ENCODE measurements around the gene GPR55.

Gene GPR55

DNA sequence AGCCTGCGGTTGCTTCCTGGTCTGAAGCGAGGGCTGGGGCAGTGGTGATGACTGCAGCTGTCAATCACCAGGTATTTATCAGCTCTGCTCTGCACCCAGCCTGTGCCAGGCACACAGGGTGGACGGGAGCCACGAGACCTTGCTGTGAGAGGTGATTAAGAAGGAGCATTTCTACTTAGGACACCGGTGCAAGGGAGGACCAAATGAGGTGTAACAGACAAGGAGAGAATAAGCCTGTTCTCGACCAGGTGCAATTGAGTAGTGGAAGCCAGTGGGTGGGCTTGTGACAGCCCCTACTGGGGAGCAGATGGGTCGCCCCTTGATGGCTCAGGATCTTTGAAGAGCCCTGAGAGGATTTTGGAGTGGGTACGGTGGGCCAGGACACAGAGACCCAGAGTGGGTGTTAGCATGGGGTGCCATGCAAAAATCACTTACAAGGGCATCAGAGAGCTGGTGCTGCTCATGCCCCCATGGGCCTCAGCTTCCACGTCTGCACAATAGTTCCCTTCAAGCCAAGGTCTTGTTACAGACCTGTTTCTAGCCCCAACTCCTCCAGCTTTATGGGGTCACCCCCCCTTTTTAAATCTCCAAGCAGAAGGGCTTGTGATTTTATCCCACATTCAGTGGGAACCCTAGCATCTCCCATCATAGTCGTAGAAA lies 24.6 kb downstream of the GPR55 start:
- no peak for DNase-seq

DNA sequence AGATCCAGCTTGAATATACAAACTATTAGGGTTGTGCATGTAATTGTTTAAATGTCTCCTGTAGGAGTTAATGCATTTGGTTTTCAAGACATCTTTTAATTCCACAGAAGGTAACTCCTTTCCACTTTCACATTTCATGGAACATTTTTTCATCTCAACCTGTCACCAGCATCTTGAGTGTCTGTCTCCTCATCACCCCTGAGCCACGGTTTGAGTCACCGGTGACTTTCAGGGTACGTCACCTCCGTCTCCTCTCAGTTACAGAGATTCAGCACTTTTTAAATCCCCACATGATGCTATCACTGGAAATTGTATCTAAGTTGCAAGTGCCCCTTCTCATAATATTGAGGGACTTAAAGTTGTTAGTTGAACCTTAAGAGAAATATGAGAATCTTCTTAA lies 25.3 kb downstream of the GPR55 start:
- DNase-seq = no peak

DNA sequence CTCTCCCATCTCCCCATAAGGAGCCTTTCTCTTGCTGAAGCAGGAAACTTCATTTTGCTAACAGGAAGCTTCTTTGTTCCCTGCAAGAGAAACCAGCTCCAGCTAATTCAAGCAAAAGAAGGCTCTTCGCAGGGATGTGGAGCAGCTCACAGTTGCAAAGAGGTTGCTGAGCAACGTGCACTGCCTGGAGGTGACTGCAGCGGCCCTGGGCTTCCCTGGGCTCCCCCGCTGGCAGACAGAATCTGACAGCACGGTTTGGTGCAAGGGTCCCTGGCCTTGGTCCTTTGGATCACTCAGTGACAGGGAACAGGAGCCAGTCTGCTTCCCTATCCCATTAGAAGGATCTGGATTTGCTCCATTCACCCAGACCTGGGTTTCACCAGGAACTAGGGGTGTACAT lies 25.8 kb downstream of the GPR55 start:
- no peak for DNase-seq

DNA sequence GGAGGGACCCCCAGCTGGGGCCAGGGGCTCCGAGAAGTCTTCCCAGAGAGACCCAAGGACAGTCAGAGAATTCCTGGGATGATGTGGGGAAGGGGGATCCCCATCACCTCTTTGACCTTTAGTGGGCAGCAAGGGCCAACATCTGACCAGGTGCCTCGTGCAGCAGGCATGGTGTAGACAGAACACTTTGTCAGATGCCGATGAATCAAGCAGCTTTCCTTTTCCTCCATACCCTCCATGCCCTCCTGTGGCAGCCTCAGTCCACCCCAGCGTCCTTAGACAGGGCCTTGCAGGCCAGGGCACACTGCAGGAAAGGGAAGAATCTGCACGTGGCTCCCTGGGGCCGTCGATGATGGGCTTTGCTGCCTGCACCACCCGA lies 26.3 kb downstream of the GPR55 start:
- no peak for DNase-seq

DNA sequence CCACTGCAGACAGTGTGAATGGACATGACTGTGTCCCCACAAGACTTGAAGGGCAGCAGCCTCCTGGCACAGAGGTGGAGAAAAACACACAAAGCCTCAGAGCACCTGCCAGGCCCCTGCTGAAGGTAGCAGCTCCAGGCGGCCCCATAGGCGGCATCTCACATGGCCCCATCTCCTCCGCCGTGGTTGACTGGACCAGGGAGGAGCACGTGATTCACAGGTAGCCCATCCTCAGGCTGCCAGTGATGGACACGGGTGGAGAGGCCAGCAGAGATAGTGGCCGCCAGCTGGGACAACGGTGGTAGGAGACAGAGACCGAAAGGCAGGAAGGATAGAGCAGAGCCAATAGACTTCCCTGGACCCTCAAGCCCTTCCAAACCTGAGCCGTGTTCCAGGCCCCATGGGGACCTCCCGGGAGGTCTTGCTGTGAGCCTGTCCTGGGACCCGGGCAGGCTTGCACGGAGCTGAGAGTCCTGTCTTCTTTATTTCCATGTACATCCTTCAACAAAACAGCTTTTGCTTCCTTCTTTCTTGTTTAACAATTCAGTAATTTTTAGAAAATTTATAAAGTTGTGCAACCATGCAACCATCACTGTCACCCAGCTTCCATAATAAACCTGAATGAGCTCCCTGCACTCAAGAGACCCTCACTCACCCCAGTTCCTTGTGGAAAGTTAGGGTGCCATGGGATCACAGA lies 26.9 kb downstream of the GPR55 start:
- no peak for DNase-seq

DNA sequence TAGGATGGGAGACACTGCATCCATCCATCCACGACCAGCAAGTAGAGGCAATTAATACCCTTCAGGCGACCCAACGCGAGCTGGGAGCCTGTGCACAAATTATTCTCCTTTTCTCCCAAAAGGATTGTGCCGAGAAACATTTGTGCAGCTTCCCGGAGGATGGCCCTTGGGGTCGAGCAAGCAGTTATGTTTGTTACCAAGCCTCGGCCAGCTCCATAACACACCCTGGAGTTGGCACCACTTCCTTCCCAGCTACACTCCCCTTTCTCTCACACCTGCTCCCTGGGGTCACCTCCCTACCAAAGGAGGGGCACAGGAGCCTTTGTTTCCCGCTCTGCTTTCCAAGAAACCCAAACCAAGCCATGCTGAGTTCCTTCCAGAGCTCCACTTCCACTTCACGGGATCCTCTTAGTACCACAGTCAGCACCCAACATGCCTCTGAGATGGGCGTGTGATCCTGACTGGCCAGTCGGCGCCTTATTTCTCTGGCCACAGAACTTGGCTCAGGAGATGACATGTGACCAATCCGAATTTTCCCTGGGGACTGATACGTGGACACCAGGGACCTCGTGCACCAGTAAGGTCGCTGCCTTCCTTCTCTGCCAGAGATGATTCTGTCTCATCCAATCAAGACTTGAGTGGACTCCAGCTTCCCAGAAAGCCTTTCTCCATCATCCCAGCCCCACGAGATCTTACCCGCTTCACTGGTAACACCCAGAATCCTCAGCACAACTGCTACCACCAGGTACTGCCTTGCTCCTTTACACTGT lies 28.5 kb downstream of the GPR55 start:
- DNase-seq = no peak

DNA sequence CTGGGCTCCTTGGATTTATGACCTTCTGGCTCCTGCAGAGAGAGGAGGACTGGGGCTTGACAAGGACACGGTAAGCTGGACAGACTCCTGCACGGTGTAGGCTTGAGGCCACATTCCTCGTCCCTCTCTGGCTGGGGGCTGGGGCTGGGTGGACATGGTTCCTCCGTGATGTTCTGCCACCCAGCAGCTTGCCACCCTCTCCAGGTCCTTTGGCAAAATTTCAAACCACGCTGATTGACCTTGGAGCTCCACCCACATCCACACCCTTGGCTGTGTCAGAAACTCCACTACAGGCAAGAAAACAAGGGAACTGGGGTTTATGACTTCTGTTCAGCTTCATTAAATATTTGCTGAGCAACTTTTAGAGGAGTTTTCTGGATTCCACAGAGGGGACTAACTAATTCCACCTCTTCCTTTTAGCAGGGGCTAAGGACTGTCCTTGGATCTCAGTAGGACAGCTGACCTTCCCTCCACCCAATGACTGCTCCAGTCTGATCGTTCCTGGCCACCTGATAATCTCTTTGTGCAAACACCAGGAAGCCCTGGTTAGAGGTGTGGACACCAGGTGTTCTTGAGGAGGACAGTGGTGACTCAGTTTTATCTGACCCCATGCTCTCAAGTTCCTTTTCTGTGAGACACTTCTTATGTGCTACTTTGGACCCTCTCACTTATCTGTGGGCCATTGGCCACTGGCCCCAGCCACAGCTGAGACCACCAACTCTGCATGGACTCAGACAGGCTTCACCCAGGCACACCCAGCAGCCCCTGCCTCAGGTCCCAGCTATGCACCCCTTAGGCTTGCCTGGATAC lies 29.3 kb downstream of the GPR55 start:
- no peak for DNase-seq

DNA sequence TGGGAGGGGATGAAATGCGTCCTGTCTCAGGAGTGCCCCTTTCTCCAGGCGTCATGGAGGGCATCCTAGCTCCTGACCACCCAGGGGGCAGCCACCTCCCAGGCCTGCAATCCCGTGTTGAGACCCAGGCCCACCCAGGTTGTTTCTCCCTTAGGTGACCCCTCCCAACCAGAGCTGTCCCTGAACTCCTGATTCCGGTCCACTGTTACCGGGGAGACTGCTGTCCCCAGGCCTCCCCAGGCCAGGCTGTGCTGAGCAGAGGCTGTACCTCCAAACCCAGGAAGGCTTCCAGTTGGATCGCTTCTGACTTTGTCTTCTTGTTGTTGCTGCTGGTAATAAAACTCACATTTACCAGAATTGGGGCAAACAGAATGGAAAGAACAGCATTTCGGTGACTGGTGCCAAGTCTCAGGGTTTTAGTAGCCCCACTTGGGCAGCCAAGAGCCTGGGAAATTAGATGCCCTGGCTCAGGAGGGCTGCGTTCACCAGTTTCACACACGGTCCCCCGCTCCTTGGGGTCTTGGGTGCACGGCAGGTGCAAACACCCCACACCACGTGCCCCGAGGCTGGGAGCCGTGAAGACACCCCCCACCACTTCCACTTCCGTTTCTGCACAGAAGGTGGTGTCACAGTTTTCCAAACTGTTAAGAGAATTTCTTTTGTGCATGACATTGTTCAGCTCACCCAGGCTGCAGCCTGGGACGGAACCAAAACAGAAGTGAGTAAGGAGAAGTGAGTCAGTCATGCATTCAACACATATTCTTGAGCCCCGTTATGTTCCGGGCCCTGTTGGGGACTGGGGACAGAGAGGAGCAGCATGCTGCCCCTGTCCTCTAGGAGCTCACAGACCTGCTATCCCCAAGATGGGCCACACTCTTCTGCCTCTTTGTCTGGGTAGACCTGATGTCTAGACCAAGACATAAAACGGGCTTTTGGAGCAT lies 30.9 kb downstream of the GPR55 start:
- no peak for DNase-seq

DNA sequence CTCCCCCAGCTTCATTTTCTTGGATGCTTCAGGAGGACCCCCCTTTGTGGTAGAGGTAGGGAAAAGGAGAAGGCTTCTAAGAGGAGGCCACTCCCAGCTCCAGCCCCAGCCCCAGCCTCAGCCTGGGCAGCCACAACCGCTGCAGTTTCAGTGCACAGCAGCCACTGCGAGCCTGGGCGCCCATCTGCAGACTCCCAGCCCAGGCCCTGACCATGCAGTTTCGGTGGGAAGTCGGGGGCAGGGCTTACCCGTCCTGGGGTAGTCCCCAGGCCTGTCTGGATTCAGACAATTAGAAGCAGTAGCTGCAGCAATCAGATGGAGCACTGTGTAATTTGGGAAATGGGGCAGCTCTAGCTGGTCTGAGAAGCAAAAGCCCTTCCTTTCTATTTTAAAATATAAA lies 31.7 kb downstream of the GPR55 start:
- no peak for DNase-seq

DNA sequence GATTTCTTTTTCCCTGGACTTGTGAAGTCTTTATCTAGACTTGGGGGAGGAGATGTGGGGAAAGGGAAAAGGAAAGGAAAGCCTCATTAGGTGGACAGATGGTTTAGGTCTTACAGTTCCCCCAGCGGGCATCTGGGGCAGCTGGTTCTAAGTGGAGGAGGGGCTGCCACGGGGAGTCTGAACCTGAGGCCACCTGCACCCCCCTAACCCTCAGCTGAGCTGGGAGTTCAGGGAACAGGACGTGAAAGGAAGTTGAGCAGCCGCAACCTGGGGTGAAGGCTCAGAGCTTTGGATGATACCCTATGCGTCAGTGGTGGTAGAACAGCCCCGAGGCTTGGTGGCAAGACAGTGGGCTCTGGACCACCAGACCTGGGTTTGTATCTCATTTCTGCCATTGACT lies 33.5 kb downstream of the GPR55 start:
- no peak for DNase-seq

DNA sequence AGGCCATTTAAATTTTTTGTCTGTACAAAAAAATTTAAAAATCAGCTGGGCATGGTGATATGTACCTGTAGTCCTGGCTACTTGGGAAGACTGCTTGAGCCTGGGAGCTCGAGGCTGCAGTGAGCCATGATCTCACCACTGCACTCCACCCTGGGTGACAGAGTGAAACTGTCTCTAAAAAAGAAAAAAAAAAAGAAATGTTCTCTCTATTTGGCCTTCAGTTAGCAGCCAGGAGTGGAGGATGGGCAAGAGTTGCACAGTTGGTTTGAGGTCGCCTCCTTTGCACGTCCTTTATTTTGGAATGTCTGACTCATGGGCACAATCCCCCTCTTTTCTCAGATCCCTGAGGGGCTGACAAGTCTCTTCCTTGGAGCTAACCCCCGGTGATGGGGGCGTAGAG lies 34.0 kb downstream of the GPR55 start:
- peak; percentile 41 for DNase-seq

DNA sequence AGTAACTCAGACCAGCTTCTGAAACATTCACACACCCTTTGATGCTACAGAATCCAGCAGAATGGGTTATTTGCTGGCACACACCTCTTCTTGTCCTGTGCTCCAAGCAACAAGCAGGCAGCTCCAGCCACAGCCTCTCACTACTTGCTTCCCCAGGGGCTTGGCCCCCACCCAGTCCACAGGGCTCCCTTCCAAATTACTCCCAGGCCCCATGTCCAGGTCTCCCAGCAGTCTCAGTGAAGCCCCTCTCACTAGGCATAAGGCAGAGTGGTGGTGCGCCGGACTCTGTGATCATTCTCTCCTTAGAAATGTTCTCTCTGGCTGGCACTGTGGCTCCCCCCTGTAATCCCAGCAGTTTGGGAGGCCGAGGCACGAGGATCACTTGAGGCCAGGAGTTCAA lies 34.4 kb downstream of the GPR55 start:
- no peak for DNase-seq

DNA sequence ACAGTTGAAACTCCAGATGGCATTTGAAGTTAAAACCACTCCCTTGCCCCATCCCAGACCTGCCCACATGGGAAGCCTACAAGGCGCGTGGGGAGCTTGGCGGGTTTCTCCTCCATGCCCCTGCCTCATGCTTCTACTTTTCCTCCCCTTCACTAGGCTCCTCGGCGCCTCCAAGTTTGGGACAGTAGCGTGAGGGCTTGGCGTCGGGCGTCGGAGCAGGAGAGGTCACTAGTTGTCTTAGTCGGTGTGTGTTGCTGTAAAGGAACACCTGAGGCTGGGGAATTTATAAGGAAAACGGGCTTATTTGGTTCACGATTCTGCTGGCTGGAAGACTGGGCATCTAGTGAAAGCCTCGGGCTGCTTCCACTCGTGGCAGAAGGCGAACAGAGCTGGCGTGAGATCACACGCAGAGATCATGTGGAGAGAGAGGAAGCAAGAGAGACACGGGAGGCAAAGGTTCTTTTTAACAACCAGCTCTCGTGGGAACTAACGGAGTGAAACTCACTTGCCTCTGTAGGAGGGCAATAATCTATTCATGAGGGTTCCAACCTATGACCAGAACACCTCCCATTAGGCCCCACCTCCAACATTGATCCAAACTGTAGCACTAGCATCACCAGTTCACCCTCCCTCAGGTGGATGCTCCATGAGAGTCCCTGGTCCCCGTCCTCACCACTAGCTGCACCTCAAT lies 35.0 kb downstream of the GPR55 start:
- DNase-seq = no peak

DNA sequence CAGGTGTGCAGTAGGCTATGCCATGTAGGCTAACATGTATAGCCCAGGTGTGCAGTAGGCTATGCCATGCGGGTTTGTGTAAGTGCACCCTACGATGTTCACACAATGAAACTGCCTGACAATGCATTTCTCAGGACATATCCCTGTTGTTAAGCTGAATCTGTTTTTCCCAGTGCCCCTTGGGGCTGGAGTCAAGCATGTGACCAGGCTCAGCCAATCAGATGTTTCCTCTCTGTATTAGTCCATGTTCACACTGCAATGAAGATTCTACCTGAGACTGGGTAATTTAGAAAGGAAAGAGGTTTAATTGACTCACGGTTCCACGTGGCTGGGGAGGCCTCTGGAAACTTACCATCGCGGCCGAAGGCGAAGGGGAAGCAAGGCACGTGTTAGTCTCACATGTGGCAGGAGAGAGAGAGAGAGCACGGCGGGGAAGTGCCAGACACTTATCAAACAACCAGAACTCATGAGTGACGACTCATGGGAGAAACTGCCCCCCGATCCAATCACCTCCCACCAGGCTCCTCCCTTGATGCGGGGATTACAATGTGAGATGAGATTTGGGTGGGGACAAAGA lies 36.1 kb downstream of the GPR55 start:
- no peak for DNase-seq

DNA sequence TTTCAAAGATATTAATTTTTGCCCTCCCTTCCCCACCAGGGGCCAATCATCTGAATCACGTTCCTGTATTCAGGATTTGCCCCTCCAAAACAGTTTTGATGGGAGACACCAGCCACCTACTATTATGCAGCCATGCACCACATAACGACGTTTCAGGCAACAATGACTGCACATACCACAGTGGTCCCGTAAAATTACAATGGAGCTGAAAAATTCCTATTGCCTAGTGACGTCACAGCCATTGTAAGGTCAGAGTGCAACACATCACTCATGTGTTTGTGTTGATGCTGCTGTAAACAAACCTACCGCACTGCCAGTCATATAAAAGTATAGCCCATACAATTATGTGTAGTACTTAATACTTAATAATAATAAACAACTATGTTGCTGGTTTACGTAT lies 37.7 kb downstream of the GPR55 start:
- no peak for DNase-seq

DNA sequence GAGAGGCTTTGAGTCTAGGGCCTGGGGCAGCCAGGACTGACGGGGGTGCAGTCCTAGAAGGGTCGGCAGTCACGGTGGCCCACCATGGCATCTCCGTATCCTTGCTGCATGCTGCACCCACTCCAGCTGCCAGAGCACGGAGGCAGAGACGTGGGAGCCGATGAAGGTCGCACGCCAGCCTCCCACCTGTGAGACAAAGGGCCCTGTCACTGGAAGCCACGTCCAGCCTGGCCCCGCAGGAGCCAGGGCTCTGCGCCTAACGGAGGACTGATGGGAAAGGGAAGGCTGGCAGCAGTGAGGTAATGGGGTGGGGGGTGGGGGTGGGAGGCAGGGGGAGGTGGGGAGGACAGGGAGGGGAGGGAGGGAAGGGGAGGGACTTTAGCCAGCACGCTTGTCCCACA lies 38.4 kb downstream of the GPR55 start:
- no peak for DNase-seq

DNA sequence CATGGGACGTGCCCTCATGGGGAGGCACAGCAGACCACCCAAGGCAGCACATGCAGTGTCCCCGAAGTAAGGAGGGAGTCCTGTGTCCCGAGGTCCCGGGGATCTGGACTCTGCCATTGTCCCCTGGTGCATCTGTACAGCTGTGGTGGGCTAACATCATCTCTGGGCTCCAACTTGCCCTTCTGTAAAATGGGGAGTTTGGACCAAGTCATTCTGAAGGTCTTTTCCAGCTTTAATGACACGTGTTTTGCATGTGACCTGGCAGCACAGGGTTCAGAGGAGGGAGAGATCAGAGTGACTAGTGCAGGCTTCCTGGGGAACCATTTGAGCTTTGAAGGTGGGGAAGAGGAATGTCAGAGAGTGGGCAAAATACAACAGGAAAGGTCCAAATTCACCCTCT lies 38.8 kb downstream of the GPR55 start:
- DNase-seq = no peak

DNA sequence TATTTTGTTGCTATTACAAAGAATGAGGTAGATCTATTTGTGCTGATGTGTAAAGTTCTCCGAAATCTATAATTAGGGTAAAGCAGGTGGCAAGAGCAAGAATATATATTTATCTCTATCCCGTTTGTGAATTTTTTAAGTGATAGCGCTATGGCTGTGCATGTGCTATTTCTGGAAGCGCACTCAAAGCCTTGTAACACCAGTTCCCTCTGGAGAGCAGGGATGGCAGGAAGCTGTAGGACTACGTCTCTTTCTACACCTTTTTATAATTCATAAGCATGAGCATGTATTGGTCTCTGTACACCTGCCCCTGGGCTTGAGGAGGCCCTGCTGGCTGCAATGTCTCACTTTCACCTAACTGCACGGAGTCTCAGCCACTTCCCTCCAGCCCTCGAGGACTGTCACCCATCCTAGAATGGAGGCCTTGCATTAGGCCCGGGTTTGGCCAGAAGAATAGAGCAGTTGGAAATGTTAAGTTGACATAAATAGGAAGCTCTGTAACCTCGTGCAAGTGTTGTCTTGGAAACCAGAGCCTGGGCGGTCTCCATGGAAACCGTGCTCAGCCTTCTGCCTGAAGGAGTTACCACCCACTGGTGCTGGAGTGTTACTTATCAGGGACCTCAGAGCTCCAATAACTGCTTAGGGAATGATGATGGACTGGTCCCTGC lies 39.4 kb downstream of the GPR55 start:
- DNase-seq = peak; percentile 45

DNA sequence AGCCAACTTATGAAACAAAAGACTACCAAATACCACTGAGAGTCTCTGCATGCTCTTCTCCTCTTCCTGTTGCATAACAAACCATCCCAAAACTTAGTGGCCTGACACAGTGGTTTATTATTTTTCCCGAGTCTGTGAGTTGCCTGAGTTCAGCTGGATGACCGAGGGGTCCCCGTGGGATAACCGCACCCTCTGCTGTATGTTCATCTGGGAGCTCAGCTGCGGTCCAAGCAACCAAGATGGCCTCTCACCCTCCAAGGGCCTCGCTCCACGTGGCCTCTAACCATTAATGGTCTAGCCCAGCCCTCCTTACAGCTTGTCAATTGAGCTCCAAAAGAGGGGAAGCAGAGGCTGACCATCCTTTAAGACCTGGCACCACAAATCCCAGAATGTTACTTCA lies 43.2 kb downstream of the GPR55 start:
- no peak for DNase-seq

DNA sequence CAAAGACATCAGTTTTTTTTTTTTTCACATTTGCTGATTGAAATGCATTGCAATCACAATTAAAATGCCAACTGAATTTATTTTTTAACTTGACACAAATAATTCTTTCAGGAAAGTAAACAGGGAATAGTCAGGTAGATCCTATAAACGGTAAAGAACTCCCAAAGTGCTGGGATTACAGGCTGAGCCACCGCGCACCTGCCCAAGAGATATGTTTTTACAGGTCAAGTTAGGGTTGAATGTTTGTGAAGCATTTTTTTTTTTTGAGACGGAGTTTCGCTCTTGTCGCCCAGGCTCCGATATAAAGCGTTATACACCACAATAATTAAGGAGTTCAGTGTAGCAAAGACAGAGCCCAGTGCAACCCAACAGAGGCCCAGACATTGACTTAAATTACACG lies 45.2 kb downstream of the GPR55 start:
- DNase-seq = no peak
